Measurements from ENCODE around the gene ANXA8L1.
"Not testable (repeated sequence)": the region's sequence is repeated elsewhere in the genome, so short reads cannot be mapped to it uniquely, and the experiment has no call there.

GRCh38 chr10:46375406-46375805, at the start of gene ANXA8L1:
- not testable (repeated sequence) for TF ChIP-seq ZFX (IDR thresholded peaks at IDR 0.05)
- TF ChIP-seq, protein P1, sequence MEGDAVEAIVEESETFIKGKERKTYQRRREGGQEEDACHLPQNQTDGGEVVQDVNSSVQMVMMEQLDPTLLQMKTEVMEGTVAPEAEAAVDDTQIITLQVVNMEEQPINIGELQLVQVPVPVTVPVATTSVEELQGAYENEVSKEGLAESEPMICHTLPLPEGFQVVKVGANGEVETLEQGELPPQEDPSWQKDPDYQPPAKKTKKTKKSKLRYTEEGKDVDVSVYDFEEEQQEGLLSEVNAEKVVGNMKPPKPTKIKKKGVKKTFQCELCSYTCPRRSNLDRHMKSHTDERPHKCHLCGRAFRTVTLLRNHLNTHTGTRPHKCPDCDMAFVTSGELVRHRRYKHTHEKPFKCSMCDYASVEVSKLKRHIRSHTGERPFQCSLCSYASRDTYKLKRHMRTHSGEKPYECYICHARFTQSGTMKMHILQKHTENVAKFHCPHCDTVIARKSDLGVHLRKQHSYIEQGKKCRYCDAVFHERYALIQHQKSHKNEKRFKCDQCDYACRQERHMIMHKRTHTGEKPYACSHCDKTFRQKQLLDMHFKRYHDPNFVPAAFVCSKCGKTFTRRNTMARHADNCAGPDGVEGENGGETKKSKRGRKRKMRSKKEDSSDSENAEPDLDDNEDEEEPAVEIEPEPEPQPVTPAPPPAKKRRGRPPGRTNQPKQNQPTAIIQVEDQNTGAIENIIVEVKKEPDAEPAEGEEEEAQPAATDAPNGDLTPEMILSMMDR (conservative IDR thresholded peaks at IDR 0.05), result not testable (repeated sequence)

Data from C4-2B (cell line).